K562 (cell line): Measurements from ENCODE around the gene DYNLT2. TPM values are rescaled to one million over a fixed set of nuclear protein-coding genes. Genes with fewer than 3 reads are reported as not detected.
A peak's percentile ranks its signal among the peaks of the same experiment; 100 is the strongest.

Source experiments
- CBFB ChIP-seq: sonication (generic); formaldehyde crosslinking; IDR thresholded peaks from 2 replicates; pipeline ENCODE4 v1.4.0; 2020; ENCODE audit warnings: mild to moderate bottlenecking, missing genetic modification reagents
- ETV1 ChIP-seq: fragments of 450-650 bp; conservative IDR thresholded peaks from 2 replicates; pipeline ENCODE4 v1.6.1; 2016; ENCODE audit warnings: missing genetic modification characterization, control low read depth, low read depth, missing compliant biosample characterization
- FOXJ3 ChIP-seq: sonication (generic); formaldehyde crosslinking; IDR thresholded peaks from 2 replicates; pipeline ENCODE4 v1.4.0; 2020; ENCODE audit warnings: mild to moderate bottlenecking, missing genetic modification reagents
- KAT7 ChIP-seq: sonication (generic); formaldehyde crosslinking; IDR thresholded peaks from 2 replicates; pipeline ENCODE4 v1.8.0; 2022; ENCODE audit warnings: missing genetic modification reagents, mild to moderate bottlenecking, borderline replicate concordance
- MAFG ChIP-seq: fragments of 450-650 bp; conservative IDR thresholded peaks from 2 replicates; pipeline ENCODE4 v1.6.1; 2016; ENCODE audit warnings: missing genetic modification characterization, missing compliant biosample characterization
- RBM14 ChIP-seq: fragments of 200-400 bp; formaldehyde crosslinking; IDR thresholded peaks from 2 replicates; pipeline ENCODE4 v1.6.1; 2018; ENCODE audit warnings: low read depth, mild to moderate bottlenecking, low read length, moderate library complexity, borderline replicate concordance; ENCODE audit not compliant: insufficient read depth
- SMARCB1 ChIP-seq: IDR thresholded peaks from 2 replicates; pipeline ENCODE4 v1.6.1; 2011; ENCODE audit warnings: improper control_type of control experiment, low read depth; ENCODE audit not compliant: insufficient read length
- THAP12 ChIP-seq: fragments of 250-450 bp; sonication (Bioruptor Pico); IDR thresholded peaks from 2 replicates; pipeline ENCODE4 v1.9.0; 2021; ENCODE audit warnings: mild to moderate bottlenecking, inconsistent platforms
- THRA ChIP-seq: fragments of 450-650 bp; IDR thresholded peaks from 2 replicates; pipeline ENCODE4 v1.6.1; 2017; ENCODE audit warnings: mild to moderate bottlenecking, moderate library complexity
- ZBTB11 ChIP-seq, 3 experiments: fragments of 200-800 bp in 1 of 3; fragments of 250-450 bp in 1 of 3; fragments of 450-650 bp in 1 of 3; sonication (Bioruptor Pico) in 1 of 3; sonication (Bioruptor generic) in 1 of 3; formaldehyde crosslinking in 1 of 3; IDR thresholded peaks; 2 replicates each; pipeline versions ENCODE4 v1.6.1 to v1.8.0; 2016 to 2022; ENCODE audit warnings: mild to moderate bottlenecking in 2 of 3, missing genetic modification characterization in 2 of 3, missing compliant biosample characterization in 1 of 3, moderate library complexity in 1 of 3
- ZBTB33 ChIP-seq: sonication (generic); formaldehyde crosslinking; IDR thresholded peaks from 2 replicates; pipeline ENCODE4 v1.8.1; 2023; ENCODE audit warnings: mild to moderate bottlenecking, missing genetic modification reagents
- polyA plus RNA-seq, 8 experiments: library from polyadenylated mRNA; depleted of rRNA in 4 of 8; stranded (reverse) in 5 of 8; unstranded in 3 of 8; fragments of >200 nt; fragmentation: Nextera tagmentation in 2 of 8; fragmentation: Illumina TruSeq in 1 of 8; extraction: Ambion mirVana in 2 of 8; extraction: Trizol in 1 of 8; gene quantifications; 2 replicates each; pipeline versions ENCODE4 v1.2.1 to v1.2.3, GENCODE V29; 2011 to 2014; ENCODE audit warnings: inconsistent platforms in 1 of 8, missing spikeins in 1 of 8
- total RNA-seq, 7 experiments: library from RNA; depleted of rRNA in 6 of 7; stranded (reverse); fragments of >200 nt in 6 of 7; fragmentation: Illumina TruSeq in 2 of 7; extraction: Trizol in 2 of 7; gene quantifications; 2 replicates each; pipeline versions ENCODE4 v1.2.1 to v1.2.3, GENCODE V29; 2011 to 2021; ENCODE audit warnings: low replicate concordance in 1 of 7

DYNLT2 gene
- total and polyA plus RNA-seq, 9 of the 15 experiments (the other 6 are each of a cell fraction or from before 2014, with no cell fraction given) = 2.0 to 12.8 (median 6.3) TPM

- TF ChIP-seq MAFG (tag) (no peak), ETV1 (tag) (peak; percentile 95), ZBTB11 (CRISPR knock-in tag; IDR thresholded peaks at IDR 0.05) (peak in 2 of 3 experiments; percentile 69 to 93; a peak in 4 of 6 replicates), KAT7 (peak; percentile 88), THRA (no peak), CBFB (CRISPR knock-in tag) (no peak), RBM14 (peak; percentile 82; the same call in 1 of the 2 replicates), ZBTB33 (CRISPR knock-in tag) (no peak), SMARCB1 (no peak), FOXJ3 (CRISPR knock-in tag) (no peak), THAP12 (peak; percentile 47; the same call in 1 of the 2 replicates)
These were observed 49.2 kb downstream of the DYNLT2 start, which contains the start of the genes C6orf120 and WDR27 (continued) for GRCh38 chr6:169701954-169702839.
